K562 (cell line): ENCODE results near the gene TMC5. TPM values are rescaled to one million over a fixed set of nuclear protein-coding genes. Genes with fewer than 3 reads are reported as not detected.
A peak's percentile ranks its signal among the peaks of the same experiment; 100 is the strongest.

Experiments
- ADNP ChIP-seq: fragments of 200-800 bp; sonication (Bioruptor generic); IDR thresholded peaks from 2 replicates; pipeline ENCODE4 v1.6.1; 2016; ENCODE audit warnings: missing genetic modification characterization, missing compliant biosample characterization
- CBFA2T3 ChIP-seq: fragments of 450-650 bp; IDR thresholded peaks from 2 replicates; pipeline ENCODE4 v1.6.1; 2017
- CBX8 ChIP-seq: fragments of 200-600 bp; sonication (generic); IDR thresholded peaks from 2 replicates; pipeline ENCODE4 v1.6.1; 2012; ENCODE audit warnings: borderline replicate concordance, mixed run types, low read depth, mild to moderate bottlenecking, moderate library complexity, mixed read lengths, low read length, control low read depth, inconsistent platforms; ENCODE audit not compliant: poor library complexity, severe bottlenecking; ENCODE audit errors: extremely low read depth
- NCOA1 ChIP-seq: fragments of 450-650 bp; IDR thresholded peaks from 2 replicates; pipeline ENCODE4 v1.6.1; 2016; ENCODE audit warnings: low read depth
- PML ChIP-seq: IDR thresholded peaks from 2 replicates; pipeline ENCODE4 v1.6.1; 2012; ENCODE audit warnings: low read length, inconsistent platforms
- POLR2B ChIP-seq: fragments of 450-650 bp; IDR thresholded peaks from 2 replicates; pipeline ENCODE4 v1.6.1; 2018; ENCODE audit warnings: low read depth; ENCODE audit not compliant: partially characterized antibody
- RBFOX2 ChIP-seq: fragments of 200-400 bp; formaldehyde crosslinking; IDR thresholded peaks from 2 replicates; pipeline ENCODE4 v1.6.1; 2017; ENCODE audit warnings: low read depth, mild to moderate bottlenecking, low read length, moderate library complexity
- RBM25 ChIP-seq: fragments of 200-400 bp; formaldehyde crosslinking; IDR thresholded peaks from 2 replicates; pipeline ENCODE4 v1.6.1; 2018; ENCODE audit warnings: low read length, low read depth, moderate library complexity; ENCODE audit not compliant: severe bottlenecking
- TCF3 ChIP-seq: sonication (generic); formaldehyde crosslinking; IDR thresholded peaks from 2 replicates; pipeline ENCODE4 v1.4.0; 2020; ENCODE audit warnings: mild to moderate bottlenecking, missing genetic modification reagents
- ZFP1 ChIP-seq: fragments of 450-650 bp; formaldehyde crosslinking; IDR thresholded peaks from 2 replicates; pipeline ENCODE4 v1.4.0; 2020; ENCODE audit warnings: mild to moderate bottlenecking, mixed read lengths
- ZNF140 ChIP-seq: fragments of 250-450 bp; sonication (Bioruptor Pico); IDR thresholded peaks from 2 replicates; pipeline ENCODE4 v1.8.0; 2021; ENCODE audit warnings: moderate library complexity, mild to moderate bottlenecking, inconsistent platforms
- ZNF232 ChIP-seq: sonication (generic); formaldehyde crosslinking; IDR thresholded peaks from 2 replicates; pipeline ENCODE4 v1.8.0; 2022; ENCODE audit warnings: mild to moderate bottlenecking, missing genetic modification reagents
- ZNF766 ChIP-seq: fragments of 200-800 bp; sonication (Bioruptor generic); conservative IDR thresholded peaks from 2 replicates; pipeline ENCODE4 v1.6.1; 2016; ENCODE audit warnings: missing genetic modification characterization, missing compliant biosample characterization
- ZNF780A ChIP-seq: fragments of 250-450 bp; sonication (Bioruptor Pico); IDR thresholded peaks from 2 replicates; pipeline ENCODE4 v1.5.0; 2021; ENCODE audit warnings: mild to moderate bottlenecking
- polyA plus RNA-seq, 8 experiments: library from polyadenylated mRNA; depleted of rRNA in 4 of 8; stranded (reverse) in 5 of 8; unstranded in 3 of 8; fragments of >200 nt; fragmentation: Nextera tagmentation in 2 of 8; fragmentation: Illumina TruSeq in 1 of 8; extraction: Ambion mirVana in 2 of 8; extraction: Trizol in 1 of 8; gene quantifications; 2 replicates each; pipeline versions ENCODE4 v1.2.1 to v1.2.3, GENCODE V29; 2011 to 2014; ENCODE audit warnings: inconsistent platforms in 1 of 8, missing spikeins in 1 of 8
- total RNA-seq, 7 experiments: library from RNA; depleted of rRNA in 6 of 7; stranded (reverse); fragments of >200 nt in 6 of 7; fragmentation: Illumina TruSeq in 2 of 7; extraction: Trizol in 2 of 7; gene quantifications; 2 replicates each; pipeline versions ENCODE4 v1.2.1 to v1.2.3, GENCODE V29; 2011 to 2021; ENCODE audit warnings: low replicate concordance in 1 of 7
- TF ChIP-seq, protein P1 (sequence below), 2 experiments: fragments of 450-650 bp; formaldehyde crosslinking in 1 of 2; IDR thresholded peaks; 2 replicates each; pipeline versions ENCODE4 v1.4.0 to v1.6.1; 2014 to 2020; ENCODE audit warnings: mild to moderate bottlenecking in 2 of 2, borderline replicate concordance in 1 of 2, low read depth in 1 of 2
- TF ChIP-seq, protein P2 (sequence below): fragments of 250-450 bp; sonication (Bioruptor Pico); IDR thresholded peaks from 2 replicates; pipeline ENCODE4 v1.5.0; 2021; ENCODE audit warnings: mild to moderate bottlenecking, borderline replicate concordance
- TF ChIP-seq, protein P3 (sequence below): sonication (generic); formaldehyde crosslinking; IDR thresholded peaks from 2 replicates; pipeline ENCODE4 v1.9.0; 2022; ENCODE audit warnings: mild to moderate bottlenecking, missing genetic modification reagents

TMC5 gene
- total and polyA plus RNA-seq, 9 of the 15 experiments (the other 6 are each of a cell fraction or from before 2014, with no cell fraction given), result 0.83 to 2.6 (median 1.6) TPM

DNA sequence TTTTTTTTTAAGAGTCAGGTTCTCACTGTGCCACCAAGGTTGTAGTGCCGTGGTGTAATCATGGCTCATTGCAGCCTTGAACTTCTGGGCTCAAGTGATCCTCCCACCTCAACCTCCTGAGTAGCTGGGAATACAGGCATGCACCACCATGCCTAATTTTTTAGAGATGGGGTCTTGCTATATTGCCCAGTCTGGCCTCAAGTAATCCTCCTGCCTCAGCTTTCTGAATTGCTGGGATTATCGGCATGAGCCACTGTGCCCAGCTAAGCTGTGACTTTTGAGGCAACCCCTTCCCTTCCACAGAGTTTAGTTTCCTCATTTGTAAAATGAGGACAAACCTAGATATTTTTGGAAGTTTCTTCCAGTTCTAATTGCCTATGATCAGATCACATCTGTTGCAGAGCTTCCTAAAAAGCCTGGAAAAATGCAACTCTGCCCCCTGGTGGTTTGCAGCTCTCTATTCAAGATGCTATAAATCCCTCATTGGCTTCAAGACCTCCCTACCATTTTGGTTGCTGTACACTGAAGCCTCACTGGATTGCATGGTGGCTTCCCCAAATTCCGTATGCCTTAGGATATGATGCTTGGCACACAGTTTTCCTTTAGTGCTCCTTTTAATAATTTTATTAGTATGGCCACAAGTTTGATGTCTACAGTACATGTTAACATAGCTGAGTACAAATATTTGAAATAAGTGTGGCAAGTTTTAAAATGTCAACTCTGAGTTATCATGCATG lies 84.9 kb downstream of the TMC5 start (continued):
- TF ChIP-seq, protein P1, sequence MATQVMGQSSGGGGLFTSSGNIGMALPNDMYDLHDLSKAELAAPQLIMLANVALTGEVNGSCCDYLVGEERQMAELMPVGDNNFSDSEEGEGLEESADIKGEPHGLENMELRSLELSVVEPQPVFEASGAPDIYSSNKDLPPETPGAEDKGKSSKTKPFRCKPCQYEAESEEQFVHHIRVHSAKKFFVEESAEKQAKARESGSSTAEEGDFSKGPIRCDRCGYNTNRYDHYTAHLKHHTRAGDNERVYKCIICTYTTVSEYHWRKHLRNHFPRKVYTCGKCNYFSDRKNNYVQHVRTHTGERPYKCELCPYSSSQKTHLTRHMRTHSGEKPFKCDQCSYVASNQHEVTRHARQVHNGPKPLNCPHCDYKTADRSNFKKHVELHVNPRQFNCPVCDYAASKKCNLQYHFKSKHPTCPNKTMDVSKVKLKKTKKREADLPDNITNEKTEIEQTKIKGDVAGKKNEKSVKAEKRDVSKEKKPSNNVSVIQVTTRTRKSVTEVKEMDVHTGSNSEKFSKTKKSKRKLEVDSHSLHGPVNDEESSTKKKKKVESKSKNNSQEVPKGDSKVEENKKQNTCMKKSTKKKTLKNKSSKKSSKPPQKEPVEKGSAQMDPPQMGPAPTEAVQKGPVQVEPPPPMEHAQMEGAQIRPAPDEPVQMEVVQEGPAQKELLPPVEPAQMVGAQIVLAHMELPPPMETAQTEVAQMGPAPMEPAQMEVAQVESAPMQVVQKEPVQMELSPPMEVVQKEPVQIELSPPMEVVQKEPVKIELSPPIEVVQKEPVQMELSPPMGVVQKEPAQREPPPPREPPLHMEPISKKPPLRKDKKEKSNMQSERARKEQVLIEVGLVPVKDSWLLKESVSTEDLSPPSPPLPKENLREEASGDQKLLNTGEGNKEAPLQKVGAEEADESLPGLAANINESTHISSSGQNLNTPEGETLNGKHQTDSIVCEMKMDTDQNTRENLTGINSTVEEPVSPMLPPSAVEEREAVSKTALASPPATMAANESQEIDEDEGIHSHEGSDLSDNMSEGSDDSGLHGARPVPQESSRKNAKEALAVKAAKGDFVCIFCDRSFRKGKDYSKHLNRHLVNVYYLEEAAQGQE (IDR thresholded peaks at IDR 0.05; ENCODE audit: borderline replicate concordance), result peak; percentile 87
- TF ChIP-seq, protein P1 (CRISPR knock-in tag; IDR thresholded peaks at IDR 0.05; ENCODE audit: low read depth), result no peak
- TF ChIP-seq, protein P2, sequence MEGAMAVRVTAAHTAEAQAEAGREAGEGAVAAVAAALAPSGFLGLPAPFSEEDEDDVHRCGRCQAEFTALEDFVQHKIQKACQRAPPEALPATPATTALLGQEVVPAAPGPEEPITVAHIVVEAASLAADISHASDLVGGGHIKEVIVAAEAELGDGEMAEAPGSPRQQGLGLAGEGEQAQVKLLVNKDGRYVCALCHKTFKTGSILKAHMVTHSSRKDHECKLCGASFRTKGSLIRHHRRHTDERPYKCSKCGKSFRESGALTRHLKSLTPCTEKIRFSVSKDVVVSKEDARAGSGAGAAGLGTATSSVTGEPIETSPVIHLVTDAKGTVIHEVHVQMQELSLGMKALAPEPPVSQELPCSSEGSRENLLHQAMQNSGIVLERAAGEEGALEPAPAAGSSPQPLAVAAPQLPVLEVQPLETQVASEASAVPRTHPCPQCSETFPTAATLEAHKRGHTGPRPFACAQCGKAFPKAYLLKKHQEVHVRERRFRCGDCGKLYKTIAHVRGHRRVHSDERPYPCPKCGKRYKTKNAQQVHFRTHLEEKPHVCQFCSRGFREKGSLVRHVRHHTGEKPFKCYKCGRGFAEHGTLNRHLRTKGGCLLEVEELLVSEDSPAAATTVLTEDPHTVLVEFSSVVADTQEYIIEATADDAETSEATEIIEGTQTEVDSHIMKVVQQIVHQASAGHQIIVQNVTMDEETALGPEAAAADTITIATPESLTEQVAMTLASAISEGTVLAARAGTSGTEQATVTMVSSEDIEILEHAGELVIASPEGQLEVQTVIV (CRISPR knock-in tag), result no peak
- TF ChIP-seq ZNF140 (CRISPR knock-in tag), result no peak
- TF ChIP-seq ZFP1 (CRISPR knock-in tag), result no peak
- no peak for TF ChIP-seq NCOA1
- no peak for TF ChIP-seq RBFOX2
- TF ChIP-seq ZNF766 (CRISPR knock-in tag), result no peak
- TF ChIP-seq TCF3, result peak; percentile 11; the same call in 1 of the 2 replicates
- no peak for TF ChIP-seq ZNF232
- TF ChIP-seq ADNP, result peak; percentile 40; the same call in 1 of the 2 replicates
- no peak for TF ChIP-seq ZNF780A
- no peak for TF ChIP-seq POLR2B
- TF ChIP-seq RBM25, result peak; percentile 66
- no peak for TF ChIP-seq CBFA2T3
- no peak for TF ChIP-seq PML
- TF ChIP-seq, protein P3, sequence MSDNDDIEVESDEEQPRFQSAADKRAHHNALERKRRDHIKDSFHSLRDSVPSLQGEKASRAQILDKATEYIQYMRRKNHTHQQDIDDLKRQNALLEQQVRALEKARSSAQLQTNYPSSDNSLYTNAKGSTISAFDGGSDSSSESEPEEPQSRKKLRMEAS, result no peak
- no peak for TF ChIP-seq CBX8
